ENCODE data around the gene HHATL.

HHATL gene

DNA sequence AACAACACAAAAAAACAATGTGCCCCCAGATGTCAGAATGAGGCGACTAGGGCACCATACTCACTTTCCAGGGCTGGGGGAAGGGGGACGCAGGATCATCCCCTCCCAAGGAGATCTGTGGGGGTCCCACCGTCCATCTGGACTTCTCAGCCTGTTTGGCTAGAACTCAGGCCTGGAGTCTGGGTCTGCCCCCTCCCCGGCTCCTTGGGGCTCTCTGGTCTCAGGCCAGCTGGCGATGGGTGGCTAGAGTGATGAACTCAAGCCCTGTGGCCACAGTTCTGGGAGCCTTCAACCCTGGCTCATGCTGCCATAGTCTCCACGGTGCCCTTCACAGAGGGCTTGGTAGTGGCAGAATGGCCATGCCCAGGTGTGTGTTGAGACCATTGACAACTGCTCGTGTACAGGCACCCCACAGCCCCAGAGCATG is 35.5 kb downstream of the HHATL start:
- TF ChIP-seq FOXM1 (IDR thresholded peaks at IDR 0.05; ENCODE audit: borderline replicate concordance, low read depth) (no peak), YY1 (IDR thresholded peaks at IDR 0.05; ENCODE audit: low read depth) (no peak), TCF12 (IDR thresholded peaks at IDR 0.05; ENCODE audit: low read depth) (no peak), TEAD4 (IDR thresholded peaks at IDR 0.05) (no peak), RAD21 (IDR thresholded peaks at IDR 0.05; ENCODE audit: low read depth) (no peak), EP300 (IDR thresholded peaks at IDR 0.05; ENCODE audit: borderline replicate concordance) (no peak), EGR1 (IDR thresholded peaks at IDR 0.05) (no peak), TAF1 (IDR thresholded peaks at IDR 0.05; ENCODE audit: low read depth) (no peak)
- TF ChIP-seq, protein P1, sequence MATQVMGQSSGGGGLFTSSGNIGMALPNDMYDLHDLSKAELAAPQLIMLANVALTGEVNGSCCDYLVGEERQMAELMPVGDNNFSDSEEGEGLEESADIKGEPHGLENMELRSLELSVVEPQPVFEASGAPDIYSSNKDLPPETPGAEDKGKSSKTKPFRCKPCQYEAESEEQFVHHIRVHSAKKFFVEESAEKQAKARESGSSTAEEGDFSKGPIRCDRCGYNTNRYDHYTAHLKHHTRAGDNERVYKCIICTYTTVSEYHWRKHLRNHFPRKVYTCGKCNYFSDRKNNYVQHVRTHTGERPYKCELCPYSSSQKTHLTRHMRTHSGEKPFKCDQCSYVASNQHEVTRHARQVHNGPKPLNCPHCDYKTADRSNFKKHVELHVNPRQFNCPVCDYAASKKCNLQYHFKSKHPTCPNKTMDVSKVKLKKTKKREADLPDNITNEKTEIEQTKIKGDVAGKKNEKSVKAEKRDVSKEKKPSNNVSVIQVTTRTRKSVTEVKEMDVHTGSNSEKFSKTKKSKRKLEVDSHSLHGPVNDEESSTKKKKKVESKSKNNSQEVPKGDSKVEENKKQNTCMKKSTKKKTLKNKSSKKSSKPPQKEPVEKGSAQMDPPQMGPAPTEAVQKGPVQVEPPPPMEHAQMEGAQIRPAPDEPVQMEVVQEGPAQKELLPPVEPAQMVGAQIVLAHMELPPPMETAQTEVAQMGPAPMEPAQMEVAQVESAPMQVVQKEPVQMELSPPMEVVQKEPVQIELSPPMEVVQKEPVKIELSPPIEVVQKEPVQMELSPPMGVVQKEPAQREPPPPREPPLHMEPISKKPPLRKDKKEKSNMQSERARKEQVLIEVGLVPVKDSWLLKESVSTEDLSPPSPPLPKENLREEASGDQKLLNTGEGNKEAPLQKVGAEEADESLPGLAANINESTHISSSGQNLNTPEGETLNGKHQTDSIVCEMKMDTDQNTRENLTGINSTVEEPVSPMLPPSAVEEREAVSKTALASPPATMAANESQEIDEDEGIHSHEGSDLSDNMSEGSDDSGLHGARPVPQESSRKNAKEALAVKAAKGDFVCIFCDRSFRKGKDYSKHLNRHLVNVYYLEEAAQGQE (IDR thresholded peaks at IDR 0.05; ENCODE audit: low read depth), result no peak
- TF ChIP-seq, protein P2, sequence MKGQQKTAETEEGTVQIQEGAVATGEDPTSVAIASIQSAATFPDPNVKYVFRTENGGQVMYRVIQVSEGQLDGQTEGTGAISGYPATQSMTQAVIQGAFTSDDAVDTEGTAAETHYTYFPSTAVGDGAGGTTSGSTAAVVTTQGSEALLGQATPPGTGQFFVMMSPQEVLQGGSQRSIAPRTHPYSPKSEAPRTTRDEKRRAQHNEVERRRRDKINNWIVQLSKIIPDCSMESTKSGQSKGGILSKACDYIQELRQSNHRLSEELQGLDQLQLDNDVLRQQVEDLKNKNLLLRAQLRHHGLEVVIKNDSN (IDR thresholded peaks at IDR 0.05), result no peak
- TF ChIP-seq, protein P3, sequence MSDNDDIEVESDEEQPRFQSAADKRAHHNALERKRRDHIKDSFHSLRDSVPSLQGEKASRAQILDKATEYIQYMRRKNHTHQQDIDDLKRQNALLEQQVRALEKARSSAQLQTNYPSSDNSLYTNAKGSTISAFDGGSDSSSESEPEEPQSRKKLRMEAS (IDR thresholded peaks at IDR 0.05), result no peak

DNA sequence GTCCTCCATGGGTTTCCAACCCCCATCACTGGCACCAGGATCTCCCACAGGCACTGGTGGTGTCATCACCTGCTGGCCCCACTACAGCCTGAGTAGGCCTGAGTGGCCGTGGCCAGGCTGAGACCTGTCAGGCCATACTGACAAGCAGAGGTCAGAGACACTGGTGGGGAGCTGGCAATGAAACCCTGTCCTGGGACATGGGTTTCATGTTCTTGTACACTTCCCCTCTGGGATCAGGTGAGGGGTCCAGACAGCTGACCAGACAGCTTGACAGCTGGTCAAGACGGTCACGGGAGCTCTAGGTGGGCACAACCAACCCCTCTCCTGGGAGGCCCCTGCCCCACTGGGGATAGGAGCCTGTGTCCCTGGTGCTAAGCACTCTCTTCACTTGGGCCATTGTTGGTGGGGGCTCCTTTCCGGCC is 36.0 kb downstream of the HHATL start:
- TF ChIP-seq, protein P3 (IDR thresholded peaks at IDR 0.05), result no peak
- TF ChIP-seq TEAD4 (IDR thresholded peaks at IDR 0.05), result no peak
- no peak for TF ChIP-seq CREB1 (IDR thresholded peaks at IDR 0.05; ENCODE audit: low read depth)
- no peak for TF ChIP-seq FOXM1 (IDR thresholded peaks at IDR 0.05; ENCODE audit: borderline replicate concordance, low read depth)

DNA sequence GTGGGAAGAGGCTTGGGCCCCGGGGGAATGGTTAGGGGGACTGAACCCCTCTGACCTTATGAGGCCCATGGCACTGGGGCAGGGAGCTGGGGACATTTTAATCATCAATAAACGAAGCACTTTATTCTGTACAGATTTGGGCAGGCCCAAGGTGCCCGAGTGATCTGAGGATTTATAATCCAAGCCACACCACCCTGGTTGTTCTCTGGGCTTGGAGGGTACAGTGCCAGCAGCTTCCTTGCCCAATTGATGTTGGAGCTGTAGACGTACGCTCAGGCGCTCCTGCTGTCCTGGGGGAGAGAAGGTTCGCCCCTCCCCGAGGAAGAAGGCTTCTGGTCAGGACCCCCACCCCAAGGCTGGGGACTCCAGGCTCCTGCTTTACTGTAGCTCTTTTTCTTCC is 36.6 kb downstream of the HHATL start:
- no peak for TF ChIP-seq NFIC (IDR thresholded peaks at IDR 0.05)
- no peak for TF ChIP-seq TAF1 (IDR thresholded peaks at IDR 0.05; ENCODE audit: low read depth)
- no peak for TF ChIP-seq YY1 (IDR thresholded peaks at IDR 0.05; ENCODE audit: low read depth)
- no peak for TF ChIP-seq RAD21 (IDR thresholded peaks at IDR 0.05; ENCODE audit: low read depth)
- no peak for TF ChIP-seq CEBPB (IDR thresholded peaks at IDR 0.05)
- TF ChIP-seq, protein P2 (IDR thresholded peaks at IDR 0.05), result no peak
- TF ChIP-seq, protein P3 (IDR thresholded peaks at IDR 0.05), result no peak
- no peak for TF ChIP-seq EP300 (IDR thresholded peaks at IDR 0.05; ENCODE audit: borderline replicate concordance)
- no peak for TF ChIP-seq TEAD4 (IDR thresholded peaks at IDR 0.05)
- TF ChIP-seq TCF12 (IDR thresholded peaks at IDR 0.05; ENCODE audit: low read depth), result no peak
- no peak for TF ChIP-seq CREB1 (IDR thresholded peaks at IDR 0.05; ENCODE audit: low read depth)
- no peak for TF ChIP-seq ZBTB7A (IDR thresholded peaks at IDR 0.05; ENCODE audit: low read depth)
- no peak for TF ChIP-seq FOXM1 (IDR thresholded peaks at IDR 0.05; ENCODE audit: borderline replicate concordance, low read depth)
- TF ChIP-seq, protein P1 (IDR thresholded peaks at IDR 0.05; ENCODE audit: low read depth), result no peak

DNA sequence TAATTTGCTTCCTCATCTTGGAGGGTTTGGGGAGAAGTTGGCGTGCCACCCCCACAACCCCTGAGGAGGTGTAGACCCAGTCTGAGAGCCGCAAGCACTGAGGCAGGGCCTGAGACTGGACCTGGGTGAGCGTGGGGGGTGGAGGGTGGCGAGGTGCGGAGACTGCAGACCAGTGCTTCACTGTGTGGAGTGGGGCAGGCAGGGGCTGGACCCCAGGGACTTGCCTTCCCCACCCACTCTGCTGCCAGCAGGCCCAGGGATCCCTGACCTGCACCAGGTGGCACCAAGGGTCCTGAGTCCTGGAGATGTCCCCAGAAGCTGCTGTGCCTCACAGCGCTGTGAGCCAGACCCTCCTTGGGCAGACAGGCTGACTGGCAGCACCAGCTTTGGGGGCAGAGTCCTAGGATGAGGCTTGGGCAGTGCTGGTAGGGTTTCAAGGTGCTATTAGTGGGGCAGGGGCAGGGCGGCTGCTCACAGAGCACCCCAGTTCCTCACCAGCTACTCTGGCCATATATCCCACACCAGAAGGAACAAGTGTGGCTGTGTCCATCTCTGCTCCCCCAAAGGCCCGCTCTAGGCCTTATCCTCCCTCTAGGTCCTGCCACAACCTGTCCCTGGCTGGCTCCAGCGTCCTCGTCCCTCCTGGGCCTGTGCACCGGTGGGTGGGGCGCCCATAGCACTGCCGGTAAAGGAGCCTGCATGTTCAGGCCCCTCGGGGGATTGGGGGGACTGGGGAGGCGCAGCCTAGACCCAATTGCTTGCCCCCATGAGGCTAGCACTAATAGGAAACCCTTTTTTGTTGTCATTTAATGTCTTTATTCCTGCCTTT is 37.3 kb downstream of the HHATL start:
- TF ChIP-seq EGR1 (IDR thresholded peaks at IDR 0.05) (no peak), NFIC (IDR thresholded peaks at IDR 0.05) (no peak), RAD21 (IDR thresholded peaks at IDR 0.05; ENCODE audit: low read depth) (no peak), YY1 (IDR thresholded peaks at IDR 0.05; ENCODE audit: low read depth) (no peak), EP300 (IDR thresholded peaks at IDR 0.05; ENCODE audit: borderline replicate concordance) (no peak)
- TF ChIP-seq, protein P1 (IDR thresholded peaks at IDR 0.05; ENCODE audit: low read depth), result no peak

Measured in Ishikawa (cell line).